Nephron (organoid): ENCODE results near the gene SLCO4A1.

Experiments
- H3K27ac Mint-ChIP-seq, 3 experiments: 2 replicates each; pipeline ENCODE4 v1.8.0; 2020; ENCODE audit warnings: mixed read lengths in 3 of 3, mild to moderate bottlenecking in 2 of 3, moderate library complexity in 1 of 3
- H3K27me3 Mint-ChIP-seq: 2 replicates; pipeline ENCODE4 v1.8.0; 2021; ENCODE audit warnings: low read depth, mild to moderate bottlenecking, moderate library complexity, mixed read lengths
- H3K36me3 Mint-ChIP-seq: 2 replicates; pipeline ENCODE4 v1.8.0; 2020; ENCODE audit warnings: low read depth, mixed read lengths
- H3K4me1 Mint-ChIP-seq: 2 replicates; pipeline ENCODE4 v1.8.0; 2020; ENCODE audit warnings: mixed read lengths
- H3K4me3 Mint-ChIP-seq, 3 experiments: 2 replicates each; pipeline ENCODE4 v1.8.0; 2020; ENCODE audit warnings: mild to moderate bottlenecking in 3 of 3, mixed read lengths in 3 of 3, moderate library complexity in 2 of 3
- H3K9me3 Mint-ChIP-seq: 2 replicates; pipeline ENCODE4 v1.8.0; 2020; ENCODE audit warnings: mixed read lengths
- CTCF ChIP-seq, 3 experiments: fragments of 200-600 bp; sonication (generic); IDR thresholded peaks; one replicate each; pipeline ENCODE4 v1.5.0; 2021; ENCODE audit warnings: antibody characterized with exemption in 3 of 3; ENCODE audit not compliant: unreplicated experiment in 3 of 3

Gene SLCO4A1

GRCh38 chr20:62709537-62709905, 67.2 kb downstream of the SLCO4A1 start:
- no peaks in the 10 kb centered on the region for H3K36me3 Mint-ChIP-seq
- H3K27ac Mint-ChIP-seq: no peak overlapping the region
- H3K4me1 Mint-ChIP-seq: peaks cover 6% of the 10 kb centered on the region
- peaks cover 6% of the 10 kb centered on the region for H3K9me3 Mint-ChIP-seq
- TF ChIP-seq CTCF (IDR thresholded peaks at IDR 0.05; ENCODE audit: unreplicated experiment in 3 of 3): no peak
- peaks cover 76% of the 10 kb centered on the region for H3K27me3 Mint-ChIP-seq
- no peak overlapping the region for H3K4me3 Mint-ChIP-seq

- TF ChIP-seq CTCF (IDR thresholded peaks at IDR 0.05; ENCODE audit: unreplicated experiment in 3 of 3): no peak
- Mint-ChIP-seq H3K27me3 (peaks cover 82% of the 10 kb centered on the region), H3K27ac (no peak overlapping the region), H3K36me3 (no peaks in the 10 kb centered on the region), H3K4me3 (no peak overlapping the region), H3K4me1 (no peaks in the 10 kb centered on the region), H3K9me3 (peaks cover 6% of the 10 kb centered on the region)
Observed at GRCh38 chr20:62710221-62710885, 68.0 kb downstream of the SLCO4A1 start.

- Mint-ChIP-seq H3K4me3 (no peak overlapping the region), H3K27ac (no peak overlapping the region), H3K27me3 (peaks cover 80% of the 10 kb centered on the region), H3K9me3 (peaks cover 6% of the 10 kb centered on the region), H3K4me1 (no peaks in the 10 kb centered on the region), H3K36me3 (no peaks in the 10 kb centered on the region)
- TF ChIP-seq CTCF (IDR thresholded peaks at IDR 0.05; ENCODE audit: unreplicated experiment in 3 of 3): no peak
Observed at GRCh38 chr20:62710886-62711702, 68.8 kb downstream of the SLCO4A1 start.

GRCh38 chr20:62711703-62712101, 69.4 kb downstream of the SLCO4A1 start:
- Mint-ChIP-seq H3K4me3 (no peak overlapping the region), H3K4me1 (no peaks in the 10 kb centered on the region), H3K27me3 (peaks cover 80% of the 10 kb centered on the region), H3K36me3 (no peaks in the 10 kb centered on the region), H3K27ac (no peak overlapping the region), H3K9me3 (peaks cover 6% of the 10 kb centered on the region)
- no peak for TF ChIP-seq CTCF (IDR thresholded peaks at IDR 0.05; ENCODE audit: unreplicated experiment in 3 of 3)

- Mint-ChIP-seq H3K4me3 (no peak overlapping the region), H3K9me3 (peaks cover 6% of the 10 kb centered on the region), H3K27me3 (peaks cover 80% of the 10 kb centered on the region), H3K27ac (no peak overlapping the region), H3K36me3 (no peaks in the 10 kb centered on the region), H3K4me1 (no peaks in the 10 kb centered on the region)
- no peak for TF ChIP-seq CTCF (IDR thresholded peaks at IDR 0.05; ENCODE audit: unreplicated experiment in 3 of 3)
Observed at GRCh38 chr20:62712606-62713005, 70.3 kb downstream of the SLCO4A1 start.
